Adrenal gland (tissue), 12 donors: ENCODE results near the gene LDLRAD2. TPM values are rescaled to one million over a fixed set of nuclear protein-coding genes. Genes with fewer than 3 reads are reported as not detected.

Experiments used
- DNase-seq, 7 donors: peaks; one replicate each; pipeline ENCODE4 v3.0.0-alpha.2; 2019 to 2020
- H3K27ac ChIP-seq, 5 donors: fragments of 200-600 bp; sonication (generic) in 4 of 5; 1 replicate in 3 of 5; 2 replicates in 2 of 5; pipeline versions ENCODE4 v1.5.1 to v1.8.0; 2016 to 2020; ENCODE audit warnings: mild to moderate bottlenecking in 1 of 5
- H3K27me3 ChIP-seq: fragments of 200-600 bp; 2 replicates; pipeline ENCODE4 v1.8.0; 2021
- H3K36me3 ChIP-seq, 2 donors: fragments of 200-600 bp; replicated peaks in 1 of 2; 1 replicate in 1 of 2; 2 replicates in 1 of 2; pipeline versions ENCODE4 v1.5.1 to v1.8.0; 2018 to 2022
- H3K4me1 ChIP-seq, 2 donors: fragments of 200-600 bp; replicated peaks in 1 of 2; 1 replicate in 1 of 2; 2 replicates in 1 of 2; pipeline versions ENCODE4 v1.5.1 to v1.8.0; 2018 to 2021
- H3K4me3 ChIP-seq, 4 donors: fragments of 200-600 bp; sonication (generic) in 3 of 4; one replicate each; pipeline ENCODE4 v1.5.1; 2016 to 2018
- H3K9me3 ChIP-seq, 3 donors: fragments of 200-600 bp; sonication (generic) in 1 of 3; replicated peaks in 1 of 3; 1 replicate in 2 of 3; 2 replicates in 1 of 3; pipeline versions ENCODE4 v1.5.1 to v1.8.0; 2016 to 2021
- POLR2A ChIP-seq, 2 donors: fragments of 450-650 bp; IDR thresholded peaks; one replicate each; pipeline ENCODE4 v1.6.1; 2017; ENCODE audit warnings: antibody characterized with exemption in 2 of 2, mild to moderate bottlenecking in 2 of 2, moderate library complexity in 1 of 2
- WGBS, 4 donors: extraction: QIAGEN DNeasy Blood & Tissue Kit in 2 of 4; methylation state at CpG; one replicate each; pipeline versions ENCODE4 v1.1.5 to v1.1.7; 2013 to 2017; 5-methylcytosine and 5-hydroxymethylcytosine counted together
- intact Hi-C, 2 donors: fragments of 100-400 bp; cut with DNase I; formaldehyde crosslinking; loops; one replicate each; pipeline versions ENCODE4 v1.14.1 to v1.15.0; 2022 to 2023
- polyA plus RNA-seq, 3 donors: library from polyadenylated mRNA; stranded (reverse); fragments of 200-250 nt in 2 of 3; fragments of 350-450 nt in 1 of 3; fragmentation: Illumina TruSeq in 1 of 3; extraction: RNeasy Lipid Tissue Mini Kit (QIAGEN cat#74804) in 1 of 3; gene quantifications; one replicate each; pipeline ENCODE4 v1.2.3, GENCODE V29; 2013 to 2014
- total RNA-seq, 9 donors: library from RNA; depleted of rRNA in 4 of 9; stranded (reverse); fragments of >200 nt in 4 of 9; fragments of 120-200 nt in 1 of 9; fragmentation: NEBNext Ultra II Directional in 1 of 9; extraction: Animal tissue kit (Norgen Biotek cat#: 25700) in 1 of 9; gene quantifications; one replicate each; pipeline versions ENCODE4 v1.1.0 to v1.2.4, GENCODE V29; 2013 to 2023
- TF ChIP-seq, protein P1 (sequence below), 6 experiments: fragments of 450-650 bp in 4 of 6; fragments of 200-600 bp in 2 of 6; sonication (generic) in 1 of 6; IDR thresholded peaks; 1 replicate in 5 of 6; 2 replicates in 1 of 6; pipeline versions ENCODE4 v1.5.1 to v1.8.0; 2016 to 2021; ENCODE audit warnings: antibody characterized with exemption in 6 of 6, mild to moderate bottlenecking in 2 of 6, moderate library complexity in 1 of 6
- donor health status: healthy with polysubstance abuse.
- donor health status: Bipolar disorder and iron deficiency.
- donor health status: DM: yes; HTN: yes; CAD: no.
- donor health status: DM: no; HTN: no; CAD: no.
- donor health status: DM: no; HTN: no; CAD: no.
- donor health status: DM: yes; HTN: yes; CAD: no.

Gene LDLRAD2
- total and polyA plus RNA-seq, 12 donors = 0.16 to 9.4 (median 1.1) TPM; not detected in 1

GRCh38 chr1:21861602-21862429, 49.8 kb downstream of the LDLRAD2 start:
- H3K4me1 ChIP-seq = peaks cover 6 to 13% of the 10 kb centered on the region in 2 donors
- peak; percentile 62 to 85 (median 84) for DNase-seq
- H3K36me3 ChIP-seq = peaks cover 0 to 81% of the 10 kb centered on the region in 2 donors
- no peaks in the 10 kb centered on the region for H3K9me3 ChIP-seq
- H3K27me3 ChIP-seq = no peaks in the 10 kb centered on the region
- intact Hi-C loops = loop anchor here in 1 of 2 donors (10.0 kb wide), 1 partner anchor 103 kb away; no protein-coding TSS in a partner anchor
- peak overlapping the region in 4 of 5 donors; percentile 43 to 89 (median 68) for H3K27ac ChIP-seq
- H3K4me3 ChIP-seq = no peak overlapping the region
- WGBS, 4 donors = 59 to 74% (median 65%) methylated on average over 19 of the region's 19 CpGs
- TF ChIP-seq, protein P1, sequence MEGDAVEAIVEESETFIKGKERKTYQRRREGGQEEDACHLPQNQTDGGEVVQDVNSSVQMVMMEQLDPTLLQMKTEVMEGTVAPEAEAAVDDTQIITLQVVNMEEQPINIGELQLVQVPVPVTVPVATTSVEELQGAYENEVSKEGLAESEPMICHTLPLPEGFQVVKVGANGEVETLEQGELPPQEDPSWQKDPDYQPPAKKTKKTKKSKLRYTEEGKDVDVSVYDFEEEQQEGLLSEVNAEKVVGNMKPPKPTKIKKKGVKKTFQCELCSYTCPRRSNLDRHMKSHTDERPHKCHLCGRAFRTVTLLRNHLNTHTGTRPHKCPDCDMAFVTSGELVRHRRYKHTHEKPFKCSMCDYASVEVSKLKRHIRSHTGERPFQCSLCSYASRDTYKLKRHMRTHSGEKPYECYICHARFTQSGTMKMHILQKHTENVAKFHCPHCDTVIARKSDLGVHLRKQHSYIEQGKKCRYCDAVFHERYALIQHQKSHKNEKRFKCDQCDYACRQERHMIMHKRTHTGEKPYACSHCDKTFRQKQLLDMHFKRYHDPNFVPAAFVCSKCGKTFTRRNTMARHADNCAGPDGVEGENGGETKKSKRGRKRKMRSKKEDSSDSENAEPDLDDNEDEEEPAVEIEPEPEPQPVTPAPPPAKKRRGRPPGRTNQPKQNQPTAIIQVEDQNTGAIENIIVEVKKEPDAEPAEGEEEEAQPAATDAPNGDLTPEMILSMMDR (IDR thresholded peaks at IDR 0.05) = no peak
- TF ChIP-seq POLR2A (IDR thresholded peaks at IDR 0.05) = no peak

- no peak for TF ChIP-seq POLR2A (IDR thresholded peaks at IDR 0.05)
- TF ChIP-seq, protein P1 (IDR thresholded peaks at IDR 0.05) = no peak
- Histone ChIP-seq H3K27me3 (no peaks in the 10 kb centered on the region), H3K36me3 (peaks cover 0 to 72% of the 10 kb centered on the region in 2 donors), H3K27ac (no peak overlapping the region), H3K9me3 (no peaks in the 10 kb centered on the region), H3K4me3 (no peak overlapping the region), H3K4me1 (peaks cover 6 to 13% of the 10 kb centered on the region in 2 donors)
- no peak for DNase-seq
- 86 to 91% (median 87%) methylated on average over 3 to 12 of the region's 12 CpGs for WGBS, 4 donors
- intact Hi-C loops = loop anchor here in 1 of 2 donors (10.0 kb wide), 1 partner anchor 101 kb away; no protein-coding TSS in a partner anchor
These were observed 51.9 kb downstream of the LDLRAD2 start for GRCh38 chr1:21863981-21864380.

GRCh38 chr1:21864730-21865129, 52.7 kb downstream of the LDLRAD2 start:
- WGBS, 4 donors = 81 to 92% (median 88%) methylated on average over 8 to 27 of the region's 27 CpGs
- no peak for DNase-seq
- Histone ChIP-seq H3K36me3 (peaks cover 0 to 69% of the 10 kb centered on the region in 2 donors), H3K27ac (no peak overlapping the region), H3K4me1 (peaks cover 6 to 16% of the 10 kb centered on the region in 2 donors), H3K27me3 (no peaks in the 10 kb centered on the region), H3K9me3 (no peaks in the 10 kb centered on the region), H3K4me3 (no peak overlapping the region)
- TF ChIP-seq, protein P1 (IDR thresholded peaks at IDR 0.05) = no peak
- no peak for TF ChIP-seq POLR2A (IDR thresholded peaks at IDR 0.05)
- intact Hi-C loops = loop anchor here in 1 of 2 donors (10.0 kb wide), 1 partner anchor 100 kb away; no protein-coding TSS in a partner anchor

DNA sequence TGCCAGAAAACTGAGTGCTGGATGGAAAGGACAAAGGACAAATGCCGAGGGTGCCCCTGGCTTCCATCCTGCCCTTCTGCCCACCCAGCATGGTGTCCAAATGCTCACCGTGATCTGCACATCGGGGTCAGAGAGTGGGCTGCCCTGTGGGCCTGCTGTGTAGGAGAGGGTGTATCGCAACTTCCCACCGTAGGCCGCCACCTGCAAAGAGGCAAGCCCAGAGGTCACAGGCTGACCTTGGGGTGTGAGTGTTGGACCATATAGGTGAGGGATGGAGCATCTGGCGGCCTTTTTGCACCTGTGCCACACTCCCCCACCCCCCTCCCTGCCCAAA, 53.5 kb downstream of the LDLRAD2 start:
- no peak overlapping the region for H3K27ac ChIP-seq

More for the DNA sequence above, 53.5 kb downstream of the LDLRAD2 start:
- intact Hi-C loops = loop anchor here in 1 of 2 donors (10.0 kb wide), 1 partner anchor 99 kb away; no protein-coding TSS in a partner anchor
- Histone ChIP-seq H3K9me3 (no peaks in the 10 kb centered on the region), H3K4me3 (no peak overlapping the region), H3K4me1 (peaks cover 6 to 22% of the 10 kb centered on the region in 2 donors), H3K36me3 (peaks cover 0 to 61% of the 10 kb centered on the region in 2 donors), H3K27me3 (no peaks in the 10 kb centered on the region)
- TF ChIP-seq, protein P1 (IDR thresholded peaks at IDR 0.05) = no peak
- TF ChIP-seq POLR2A (IDR thresholded peaks at IDR 0.05) = no peak
- no peak for DNase-seq
- 86 to 92% (median 89%) methylated on average over 5 to 7 of the region's 7 CpGs for WGBS, 4 donors
